Measurements from ENCODE around the gene ALG14. TPM values are rescaled to one million over a fixed set of nuclear protein-coding genes. Genes with fewer than 3 reads are reported as not detected.

The ALG14 gene
- total and polyA plus RNA-seq, 2 of the 4 experiments (the other 2 are of a cell fraction) = 1.7 to 2.0 TPM

DNA sequence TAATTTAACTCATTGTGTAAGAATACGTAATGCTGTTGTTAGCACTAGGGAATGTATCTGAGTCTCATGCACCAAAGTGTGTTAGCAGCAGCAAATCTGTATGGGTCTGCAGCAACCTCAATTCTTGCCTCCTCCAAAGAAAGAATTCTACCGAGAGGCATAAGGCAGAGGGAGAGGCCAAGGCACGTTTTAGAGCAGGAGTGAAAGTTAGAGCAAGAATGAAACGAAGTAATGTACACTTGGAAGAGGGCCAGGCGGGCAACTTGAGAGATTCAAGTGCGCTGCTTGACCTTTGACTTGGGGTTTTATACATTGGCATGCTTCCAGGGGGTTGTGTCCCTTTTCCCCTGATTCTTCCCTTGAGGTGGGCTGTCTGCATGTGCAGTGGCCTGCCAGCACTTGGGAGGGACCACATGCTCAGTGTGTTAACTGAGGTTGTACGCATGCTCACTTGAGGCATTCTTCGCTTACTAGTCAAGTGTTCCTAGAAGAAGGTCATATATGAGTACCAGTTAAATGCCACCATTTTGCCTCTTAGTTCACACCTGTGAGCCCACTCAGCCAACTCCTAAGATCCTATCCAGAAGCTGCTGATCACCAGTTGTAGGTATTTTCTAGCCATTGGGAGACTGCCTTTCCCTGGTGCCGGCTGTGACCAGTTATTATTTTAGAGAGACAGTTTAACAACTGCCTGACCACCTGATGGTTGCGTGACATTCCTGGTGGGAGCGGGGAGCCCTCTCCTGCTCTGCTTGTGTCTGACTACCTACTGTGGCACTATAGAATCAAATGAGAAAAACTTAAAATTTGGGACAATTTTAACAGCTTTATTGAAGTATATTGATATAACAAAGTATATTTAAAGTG lies 143.2 kb downstream of the ALG14 start (continued):
- TF ChIP-seq, protein P1, sequence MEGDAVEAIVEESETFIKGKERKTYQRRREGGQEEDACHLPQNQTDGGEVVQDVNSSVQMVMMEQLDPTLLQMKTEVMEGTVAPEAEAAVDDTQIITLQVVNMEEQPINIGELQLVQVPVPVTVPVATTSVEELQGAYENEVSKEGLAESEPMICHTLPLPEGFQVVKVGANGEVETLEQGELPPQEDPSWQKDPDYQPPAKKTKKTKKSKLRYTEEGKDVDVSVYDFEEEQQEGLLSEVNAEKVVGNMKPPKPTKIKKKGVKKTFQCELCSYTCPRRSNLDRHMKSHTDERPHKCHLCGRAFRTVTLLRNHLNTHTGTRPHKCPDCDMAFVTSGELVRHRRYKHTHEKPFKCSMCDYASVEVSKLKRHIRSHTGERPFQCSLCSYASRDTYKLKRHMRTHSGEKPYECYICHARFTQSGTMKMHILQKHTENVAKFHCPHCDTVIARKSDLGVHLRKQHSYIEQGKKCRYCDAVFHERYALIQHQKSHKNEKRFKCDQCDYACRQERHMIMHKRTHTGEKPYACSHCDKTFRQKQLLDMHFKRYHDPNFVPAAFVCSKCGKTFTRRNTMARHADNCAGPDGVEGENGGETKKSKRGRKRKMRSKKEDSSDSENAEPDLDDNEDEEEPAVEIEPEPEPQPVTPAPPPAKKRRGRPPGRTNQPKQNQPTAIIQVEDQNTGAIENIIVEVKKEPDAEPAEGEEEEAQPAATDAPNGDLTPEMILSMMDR (conservative IDR thresholded peaks at IDR 0.05; ENCODE audit: low read depth, low read length) = no peak
